ENCODE data around the gene RNASEH2A. TPM values are rescaled to one million over a fixed set of nuclear protein-coding genes. Genes with fewer than 3 reads are reported as not detected.
A peak's percentile ranks its signal among the peaks of the same experiment; 100 is the strongest.

Gene RNASEH2A
- total RNA-seq, 1 donor from 2014 or later = 20.0 TPM

DNA sequence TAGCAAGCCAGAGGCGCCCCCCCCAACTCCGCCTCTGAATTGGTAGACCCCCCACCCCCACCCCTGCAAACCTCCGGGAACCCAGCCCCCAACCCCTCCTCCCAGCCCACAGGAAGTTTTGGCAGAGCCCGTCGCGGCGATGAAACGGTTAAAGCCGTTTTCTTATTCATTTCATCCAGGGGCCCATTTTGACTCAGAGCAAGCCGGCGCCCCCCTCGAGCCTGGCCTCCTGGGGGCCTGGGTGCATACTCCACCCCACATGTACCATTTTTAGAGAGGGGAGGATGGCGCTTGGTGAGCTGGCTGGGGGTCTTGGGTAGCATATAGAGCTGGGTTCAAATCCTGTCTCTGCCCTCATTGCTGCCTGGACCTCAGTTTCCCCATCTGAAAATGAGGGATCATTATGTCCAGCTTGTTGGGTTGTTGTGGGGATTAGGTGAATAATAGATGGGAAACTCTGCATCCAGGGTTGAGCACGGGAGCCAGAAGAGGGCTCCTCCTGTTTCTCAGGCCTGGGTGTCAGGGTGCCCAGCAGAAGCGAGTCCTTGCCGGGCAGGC is 23.0 kb upstream of the RNASEH2A start:
- ATAC-seq = no peak

DNA sequence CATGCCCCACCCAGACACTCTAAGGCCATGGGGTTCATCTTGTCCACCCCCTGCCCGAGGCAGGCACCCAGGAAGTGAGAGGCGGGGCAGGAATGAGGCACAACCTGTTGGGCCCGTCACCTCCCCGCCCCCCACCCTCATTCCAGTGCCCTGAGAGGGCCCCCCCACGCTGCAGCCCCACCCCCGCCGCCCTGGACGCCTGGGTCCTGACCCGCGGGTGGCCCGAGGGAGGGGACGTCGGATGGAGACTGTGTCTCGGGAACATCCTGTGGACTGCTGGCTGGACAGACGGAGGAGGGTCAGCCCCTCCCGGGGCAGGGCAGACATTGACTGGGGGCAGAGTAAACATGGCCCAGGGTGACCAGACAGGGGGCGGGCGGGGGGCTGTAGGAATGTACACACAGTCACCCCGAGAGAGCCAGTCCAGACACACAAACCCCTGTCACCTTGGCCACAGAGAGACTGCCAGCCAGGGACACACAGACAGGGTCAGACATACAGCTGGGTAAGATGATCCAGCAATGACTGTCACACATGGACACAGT is 22.5 kb upstream of the RNASEH2A start:
- peak; percentile 63 for ATAC-seq

DNA sequence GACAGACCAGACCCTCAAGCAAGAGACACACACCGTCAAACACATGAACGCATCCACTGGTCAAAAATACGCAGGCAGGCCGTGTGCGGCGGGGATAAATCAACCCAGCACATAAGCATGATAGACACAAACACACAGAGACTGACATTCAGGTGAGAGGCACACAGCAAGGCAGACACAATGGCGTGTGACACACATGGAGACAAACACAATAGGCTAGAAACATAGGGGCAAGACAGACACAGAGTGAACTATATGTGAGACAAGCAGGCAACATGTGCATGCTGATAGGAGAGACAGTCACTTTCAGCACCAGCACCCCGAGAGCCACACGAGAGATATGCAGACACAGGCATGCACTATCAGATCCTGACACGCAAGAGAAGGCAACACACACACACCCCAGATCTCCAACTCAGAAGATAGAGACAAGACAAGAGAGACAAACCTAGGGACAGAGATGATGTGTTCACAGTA is 22.0 kb upstream of the RNASEH2A start:
- no peak for ATAC-seq

DNA sequence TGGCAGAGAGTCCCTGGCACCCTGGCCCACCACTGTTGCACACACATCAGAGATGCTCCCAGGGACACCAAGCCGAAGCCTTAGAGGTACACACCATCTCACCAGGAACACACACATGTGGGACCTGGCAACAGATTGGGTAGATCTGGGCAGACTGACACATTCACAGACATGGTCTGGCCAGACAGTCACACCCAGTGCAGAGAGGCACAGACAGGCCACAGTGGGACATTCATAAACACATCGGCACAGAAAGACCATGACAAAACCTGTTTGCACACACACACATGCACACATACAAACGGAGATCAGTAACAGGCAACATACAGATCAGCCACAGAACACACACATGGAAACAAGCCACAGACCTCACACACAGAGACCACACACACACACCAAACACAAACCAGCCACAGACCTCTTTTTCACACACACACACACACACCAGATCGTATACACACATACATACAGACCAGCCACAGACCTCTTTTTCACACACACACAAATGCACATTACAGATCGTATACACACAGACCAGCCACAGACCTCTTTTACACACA is 21.4 kb upstream of the RNASEH2A start:
- ATAC-seq = no peak

DNA sequence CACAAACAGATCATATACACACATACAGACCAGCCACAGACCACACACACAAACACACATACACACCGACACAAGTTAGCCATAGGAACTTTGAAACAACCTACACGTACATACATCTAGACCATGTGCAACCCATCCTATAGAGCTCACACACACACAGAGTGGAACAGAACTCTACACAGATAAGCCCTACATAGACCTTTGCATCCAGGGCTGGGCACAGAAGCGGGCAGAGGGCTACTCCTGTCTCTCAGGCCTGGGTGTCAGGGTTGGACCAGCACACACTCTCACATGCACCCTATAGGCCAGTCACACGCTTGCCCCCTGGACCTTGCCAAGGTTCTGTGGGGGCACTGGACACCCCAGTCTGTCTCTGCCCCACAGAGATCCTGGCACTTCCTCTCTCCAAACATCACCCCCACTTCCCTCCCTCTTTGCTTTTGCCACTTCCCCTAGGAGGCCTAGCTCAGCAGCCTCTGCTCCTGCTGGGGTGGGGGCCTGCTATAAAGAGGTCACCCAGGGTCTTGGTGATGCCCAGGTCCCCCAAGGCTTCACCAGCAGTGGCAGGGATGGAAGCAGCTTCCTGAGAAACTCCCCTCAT is 20.9 kb upstream of the RNASEH2A start:
- ATAC-seq = no peak

DNA sequence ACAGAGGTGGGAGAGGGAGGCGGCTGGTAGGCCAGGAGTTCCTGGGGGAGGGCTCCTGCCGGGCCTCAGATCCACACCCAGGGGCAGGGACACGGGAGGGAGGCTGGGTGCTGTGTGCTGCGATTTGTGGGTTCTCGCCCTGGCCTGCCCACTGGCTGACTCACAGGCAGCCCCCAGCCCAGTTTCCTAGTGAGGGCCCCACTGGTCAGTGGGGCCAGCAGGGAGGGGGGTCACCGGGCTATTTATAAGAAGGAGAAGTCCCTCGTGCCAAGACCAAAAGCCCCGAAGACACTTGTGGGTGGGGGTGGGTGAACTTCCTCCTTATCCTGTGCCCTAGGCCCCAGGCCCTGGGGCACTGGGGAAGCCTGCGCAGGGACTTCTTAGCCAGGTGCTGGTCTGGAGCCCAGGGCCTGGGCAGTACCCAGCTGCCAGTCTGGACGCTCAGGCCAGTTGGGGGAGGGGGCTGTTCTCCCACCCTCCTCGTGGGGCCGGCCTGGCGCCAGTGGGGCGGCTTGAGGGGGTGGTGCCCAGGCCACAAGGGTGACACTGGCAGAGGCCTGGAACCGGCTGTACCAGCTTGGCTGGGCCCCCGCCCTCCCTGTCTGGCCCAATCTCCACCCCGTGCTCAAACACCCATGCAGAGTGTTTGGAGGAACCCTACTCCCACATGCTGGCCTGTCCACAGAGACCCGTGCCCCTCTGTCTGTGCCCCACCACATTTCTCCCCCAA is 20.1 kb upstream of the RNASEH2A start:
- ATAC-seq = peak; percentile 27

DNA sequence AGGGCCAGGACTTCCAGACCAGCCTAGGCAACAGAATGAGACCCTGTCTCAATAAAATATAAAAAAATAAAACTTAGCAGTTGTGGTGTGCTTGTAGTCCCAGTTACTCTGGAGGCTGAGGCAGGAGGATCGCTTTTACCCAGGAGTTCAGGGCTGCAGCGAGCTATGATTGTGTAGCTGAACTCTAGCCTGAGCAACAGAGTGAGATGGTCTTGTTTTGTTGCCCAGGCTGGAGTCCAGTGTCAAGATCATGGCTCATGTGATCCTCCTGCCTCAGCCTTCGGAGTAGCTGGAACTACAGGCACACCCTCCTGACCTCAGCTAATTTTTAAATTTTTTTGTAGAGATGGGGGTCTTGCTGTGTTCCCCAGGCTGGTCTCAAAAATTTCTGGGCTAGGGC is 19.4 kb upstream of the RNASEH2A start:
- ATAC-seq = no peak

DNA sequence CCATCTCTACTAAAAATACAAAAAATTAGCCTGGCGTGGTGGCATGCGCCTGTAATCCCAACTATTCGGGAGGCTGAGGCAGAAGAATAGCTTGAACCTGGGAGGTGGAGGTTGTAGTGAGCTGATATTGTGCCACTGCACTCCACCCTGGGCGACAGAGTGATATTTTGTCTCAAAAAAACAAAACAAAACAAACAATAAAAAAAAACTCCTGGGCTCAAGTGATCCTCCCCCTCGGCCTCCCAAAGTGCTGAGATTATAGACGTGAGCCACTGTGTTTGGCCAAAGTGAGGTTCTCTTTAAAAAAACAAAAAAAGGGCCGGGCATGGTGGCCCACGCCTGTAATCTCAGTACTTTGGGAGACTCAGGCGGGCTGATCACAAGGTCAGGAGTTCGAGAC is 18.9 kb upstream of the RNASEH2A start:
- ATAC-seq = no peak

DNA sequence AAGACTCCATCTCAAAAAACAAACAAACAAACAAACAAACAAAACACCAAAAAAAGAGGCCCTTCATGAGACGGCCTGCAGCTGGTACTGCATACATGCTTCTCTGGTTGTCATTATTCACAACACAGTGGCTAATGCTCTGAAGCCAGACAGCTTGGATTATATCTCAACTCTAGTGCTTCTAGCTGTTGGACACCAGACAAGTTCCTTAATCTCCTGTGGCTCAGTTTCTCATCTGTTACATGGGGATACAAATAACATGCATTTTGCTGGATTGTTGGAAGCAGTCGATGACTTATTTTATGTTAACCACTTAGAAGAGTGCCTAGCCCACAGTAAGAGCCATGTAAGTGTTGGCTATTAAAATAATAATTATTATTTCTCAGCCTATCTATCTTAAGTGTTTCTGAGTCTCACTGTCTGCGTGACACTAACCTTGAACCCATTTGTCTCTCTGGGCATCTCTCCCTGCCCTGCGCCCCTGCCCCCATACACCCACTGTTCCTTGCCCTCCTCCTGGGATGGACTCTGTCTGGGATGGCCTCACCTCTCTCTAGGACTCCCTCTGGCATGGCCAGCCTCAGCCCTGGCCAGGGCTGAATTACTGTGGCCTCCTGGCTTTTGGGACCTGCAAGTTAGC is 18.2 kb upstream of the RNASEH2A start:
- ATAC-seq = no peak

DNA sequence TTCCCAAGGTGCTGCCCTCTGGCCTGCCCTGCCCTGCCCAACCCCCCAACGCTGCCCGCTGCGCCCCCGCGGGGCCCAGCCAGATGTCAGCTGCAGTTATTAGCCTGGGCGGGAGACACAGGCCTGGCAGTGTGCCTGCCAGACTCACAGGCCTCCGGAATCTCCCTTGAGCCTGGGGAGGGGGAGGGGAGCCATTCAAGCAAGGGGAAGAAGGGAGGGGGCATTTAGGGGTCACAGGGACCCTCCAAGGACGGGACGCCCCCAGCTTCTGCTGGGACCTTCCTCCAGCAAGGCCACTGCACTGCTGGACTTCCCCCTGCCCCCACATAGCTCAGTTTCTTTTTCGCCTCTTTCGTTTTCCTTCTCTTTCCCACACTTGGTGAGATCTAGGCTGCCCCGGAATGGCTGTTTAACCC is 17.7 kb upstream of the RNASEH2A start:
- ATAC-seq = no peak

DNA sequence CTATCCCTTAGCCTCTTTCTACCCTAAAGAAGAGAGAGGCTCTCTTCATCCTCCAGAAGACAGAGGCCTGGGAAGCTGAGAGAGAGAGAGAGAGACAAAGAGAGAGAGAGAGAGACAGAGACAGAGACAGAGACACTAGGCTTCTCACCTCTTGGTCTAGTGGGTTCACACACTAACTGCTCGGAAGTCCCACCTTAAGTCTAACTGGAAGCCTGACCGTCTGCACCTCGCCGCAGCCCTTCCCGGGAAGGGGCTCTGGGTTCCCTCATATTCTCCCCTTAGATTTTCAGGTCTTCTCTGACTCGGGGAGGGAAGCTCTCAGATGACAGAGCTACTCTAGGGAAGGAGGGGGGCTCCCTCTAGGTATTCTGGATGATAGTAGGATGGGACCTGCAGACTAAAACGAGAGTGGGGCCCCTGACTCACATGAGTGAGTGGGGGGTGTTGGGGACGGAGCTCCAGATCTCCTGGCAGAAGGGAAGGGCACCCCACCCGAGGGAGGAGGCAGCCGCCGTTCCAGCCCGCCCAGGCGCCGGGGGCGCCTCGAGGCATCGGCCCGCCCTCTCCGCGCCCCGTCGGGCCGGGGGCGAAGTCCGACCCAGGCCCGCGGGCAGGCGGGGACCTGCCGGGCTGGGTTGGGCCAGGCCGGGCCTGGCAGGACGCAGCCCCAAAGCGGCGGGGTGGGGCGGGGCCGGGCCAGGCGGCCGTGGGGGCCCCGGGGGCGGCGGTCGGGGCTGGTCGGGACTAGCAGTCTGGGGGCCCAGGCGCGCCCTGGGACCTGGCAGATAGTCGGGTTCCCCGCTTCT is 17.1 kb upstream of the RNASEH2A start:
- no peak for ATAC-seq

DNA sequence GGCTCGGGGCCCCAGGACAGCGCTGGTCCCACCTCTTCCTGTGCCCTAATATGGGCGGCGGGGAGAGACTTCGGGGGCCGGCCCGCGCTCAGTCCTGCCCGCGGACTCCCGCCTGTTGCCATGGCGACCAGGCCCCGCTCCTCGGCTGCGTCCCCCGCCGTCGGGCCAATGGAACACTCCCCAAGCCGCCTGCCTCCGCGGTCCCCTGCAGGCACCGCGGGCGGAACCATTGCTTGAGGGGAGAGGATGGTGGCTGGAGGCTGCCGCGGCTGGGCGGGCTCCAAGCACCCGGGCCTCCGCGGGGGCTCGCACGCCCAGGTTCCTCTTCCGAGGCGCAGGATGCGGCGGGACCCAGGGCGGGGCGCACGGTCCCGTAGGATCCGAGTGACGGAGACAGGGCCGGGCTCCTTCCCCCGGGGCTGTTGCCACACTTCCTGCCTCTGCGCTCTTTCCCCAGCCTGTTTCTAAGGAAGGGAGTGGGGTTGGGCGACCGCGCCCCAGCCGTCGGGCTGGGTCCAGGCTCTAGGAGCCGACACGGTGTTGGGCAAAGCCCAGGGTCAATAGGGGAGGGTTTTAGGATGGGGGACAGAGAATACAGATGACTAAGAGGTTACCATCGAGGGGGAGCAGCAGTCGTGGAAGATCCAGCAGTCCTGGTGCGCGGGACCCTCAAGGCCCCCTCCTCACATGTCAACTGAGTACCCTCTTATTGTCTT is 16.3 kb upstream of the RNASEH2A start:
- peak; percentile 52 for ATAC-seq

DNA sequence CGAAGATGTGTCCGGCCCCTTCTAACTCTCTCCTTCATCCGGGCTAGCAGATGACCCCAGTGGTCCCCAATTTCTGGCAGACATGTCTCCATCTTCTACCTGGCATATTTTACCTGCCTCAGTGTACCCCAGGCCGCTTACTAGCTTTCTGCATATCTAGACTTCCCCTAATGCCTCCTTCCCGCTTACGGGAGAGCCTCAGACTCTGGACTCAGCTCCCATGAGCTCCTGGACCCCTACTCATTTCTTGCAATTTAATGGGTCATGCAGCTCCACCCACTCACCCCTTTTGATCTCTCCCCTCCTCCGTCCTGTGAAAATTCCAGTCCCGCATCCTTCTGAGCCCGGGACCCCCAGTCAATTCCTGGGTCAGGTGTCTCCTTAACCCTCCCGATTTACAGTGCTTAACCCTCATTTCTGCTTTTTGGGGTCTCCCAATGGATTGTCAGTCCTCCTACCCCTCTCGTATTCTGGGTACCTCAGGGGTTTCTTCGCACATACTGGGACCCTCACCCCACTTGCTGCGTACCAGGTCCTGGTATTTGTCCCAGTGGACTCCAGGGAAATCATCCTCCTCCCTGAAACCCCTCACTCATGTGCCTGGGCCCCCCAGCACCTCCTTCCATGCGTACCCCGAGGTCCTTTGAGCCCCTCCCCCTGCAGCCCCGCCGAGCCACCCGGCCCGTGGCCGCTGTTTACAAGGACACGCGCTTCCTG is 15.6 kb upstream of the RNASEH2A start:
- no peak for ATAC-seq

DNA sequence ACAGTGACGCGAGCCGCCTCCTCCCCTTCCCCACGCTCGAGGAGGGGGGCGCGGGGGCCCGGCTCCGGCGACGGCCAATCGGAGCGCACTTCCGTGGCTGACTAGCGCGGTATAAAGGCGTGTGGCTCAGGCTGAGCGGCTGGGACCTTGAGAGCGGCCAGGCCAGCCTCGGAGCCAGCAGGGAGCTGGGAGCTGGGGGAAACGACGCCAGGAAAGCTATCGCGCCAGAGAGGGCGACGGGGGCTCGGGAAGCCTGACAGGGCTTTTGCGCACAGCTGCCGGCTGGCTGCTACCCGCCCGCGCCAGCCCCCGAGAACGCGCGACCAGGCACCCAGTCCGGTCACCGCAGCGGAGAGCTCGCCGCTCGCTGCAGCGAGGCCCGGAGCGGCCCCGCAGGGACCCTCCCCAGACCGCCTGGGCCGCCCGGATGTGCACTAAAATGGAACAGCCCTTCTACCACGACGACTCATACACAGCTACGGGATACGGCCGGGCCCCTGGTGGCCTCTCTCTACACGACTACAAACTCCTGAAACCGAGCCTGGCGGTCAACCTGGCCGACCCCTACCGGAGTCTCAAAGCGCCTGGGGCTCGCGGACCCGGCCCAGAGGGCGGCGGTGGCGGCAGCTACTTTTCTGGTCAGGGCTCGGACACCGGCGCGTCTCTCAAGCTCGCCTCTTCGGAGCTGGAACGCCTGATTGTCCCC is 14.9 kb upstream of the RNASEH2A start, which contains the start of gene JUNB:
Gene JUNB, plus strand, starts transcription at position 142 of the 706 bp plus-strand sequence. Its CDS starts 286 bp downstream, at position 428.
- ATAC-seq = peak; percentile 49

DNA sequence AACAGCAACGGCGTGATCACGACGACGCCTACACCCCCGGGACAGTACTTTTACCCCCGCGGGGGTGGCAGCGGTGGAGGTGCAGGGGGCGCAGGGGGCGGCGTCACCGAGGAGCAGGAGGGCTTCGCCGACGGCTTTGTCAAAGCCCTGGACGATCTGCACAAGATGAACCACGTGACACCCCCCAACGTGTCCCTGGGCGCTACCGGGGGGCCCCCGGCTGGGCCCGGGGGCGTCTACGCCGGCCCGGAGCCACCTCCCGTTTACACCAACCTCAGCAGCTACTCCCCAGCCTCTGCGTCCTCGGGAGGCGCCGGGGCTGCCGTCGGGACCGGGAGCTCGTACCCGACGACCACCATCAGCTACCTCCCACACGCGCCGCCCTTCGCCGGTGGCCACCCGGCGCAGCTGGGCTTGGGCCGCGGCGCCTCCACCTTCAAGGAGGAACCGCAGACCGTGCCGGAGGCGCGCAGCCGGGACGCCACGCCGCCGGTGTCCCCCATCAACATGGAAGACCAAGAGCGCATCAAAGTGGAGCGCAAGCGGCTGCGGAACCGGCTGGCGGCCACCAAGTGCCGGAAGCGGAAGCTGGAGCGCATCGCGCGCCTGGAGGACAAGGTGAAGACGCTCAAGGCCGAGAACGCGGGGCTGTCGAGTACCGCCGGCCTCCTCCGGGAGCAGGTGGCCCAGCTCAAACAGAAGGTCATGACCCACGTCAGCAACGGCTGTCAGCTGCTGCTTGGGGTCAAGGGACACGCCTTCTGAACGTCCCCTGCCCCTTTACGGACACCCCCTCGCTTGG is 14.1 kb upstream of the RNASEH2A start:
- no peak for ATAC-seq

DNA sequence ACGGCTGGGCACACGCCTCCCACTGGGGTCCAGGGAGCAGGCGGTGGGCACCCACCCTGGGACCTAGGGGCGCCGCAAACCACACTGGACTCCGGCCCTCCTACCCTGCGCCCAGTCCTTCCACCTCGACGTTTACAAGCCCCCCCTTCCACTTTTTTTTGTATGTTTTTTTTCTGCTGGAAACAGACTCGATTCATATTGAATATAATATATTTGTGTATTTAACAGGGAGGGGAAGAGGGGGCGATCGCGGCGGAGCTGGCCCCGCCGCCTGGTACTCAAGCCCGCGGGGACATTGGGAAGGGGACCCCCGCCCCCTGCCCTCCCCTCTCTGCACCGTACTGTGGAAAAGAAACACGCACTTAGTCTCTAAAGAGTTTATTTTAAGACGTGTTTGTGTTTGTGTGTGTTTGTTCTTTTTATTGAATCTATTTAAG is 13.5 kb upstream of the RNASEH2A start:
- no peak for ATAC-seq

DNA sequence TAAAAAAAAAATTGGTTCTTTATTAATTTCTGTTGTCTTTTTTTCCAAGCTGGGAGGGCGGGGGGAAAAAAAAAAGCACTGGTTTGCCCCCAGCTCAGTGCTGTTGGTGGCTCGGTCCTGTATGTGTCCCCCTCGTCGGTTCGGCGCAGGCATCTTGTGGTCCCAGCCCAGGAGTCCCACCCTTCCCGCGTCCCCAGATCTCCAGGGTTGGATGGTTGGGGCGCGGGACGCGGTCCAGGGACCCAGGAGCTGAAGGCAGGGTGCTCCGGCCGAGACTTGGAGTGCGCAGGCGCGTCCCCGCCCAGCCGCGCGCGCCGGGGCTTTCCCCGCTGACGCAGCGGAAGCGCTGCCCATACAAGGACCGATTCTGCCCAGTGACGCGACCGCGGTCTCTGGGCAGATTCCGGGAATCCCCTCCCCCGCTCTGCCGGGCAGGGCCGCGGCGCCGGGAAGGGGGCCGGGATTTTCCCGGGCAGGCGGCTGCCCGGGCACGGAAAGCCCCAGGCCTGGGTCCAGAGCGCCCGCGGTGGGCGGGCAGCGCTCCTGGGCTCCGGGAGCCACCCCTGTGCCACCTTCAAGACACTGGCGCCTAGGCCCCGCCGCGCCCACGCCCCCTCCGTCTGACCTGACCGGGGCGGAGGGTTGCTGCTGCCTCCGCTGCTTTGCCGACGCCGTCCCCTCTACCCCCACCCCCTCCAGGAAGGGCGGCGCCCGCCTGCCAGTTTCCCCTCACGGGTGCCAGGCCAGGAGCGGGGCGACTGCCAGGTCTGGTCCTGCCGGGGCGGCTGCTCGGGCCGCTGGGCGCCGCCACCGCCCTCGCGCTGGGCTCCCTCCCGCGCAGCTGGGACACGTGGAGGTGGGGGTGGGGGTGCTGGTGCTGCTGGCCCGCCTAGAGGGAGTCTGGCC is 12.8 kb upstream of the RNASEH2A start:
- peak; percentile 45 for ATAC-seq
